Smooth muscle cell (in vitro differentiated cells): ENCODE results near the gene PRDX6. TPM values are rescaled to one million over a fixed set of nuclear protein-coding genes. Genes with fewer than 3 reads are reported as not detected.

Experiments
- DNase-seq: peaks from one replicate; lab custom pipeline; 2025; ENCODE audit not compliant: unreplicated experiment; lab: John Stamatoyannopoulos, UW
- H2AFZ ChIP-seq: fragments of 200-600 bp; sonication (generic); 2 replicates; pipeline ENCODE4 v1.6.0; 2016; ENCODE audit warnings: antibody characterized with exemption, low read depth, mild to moderate bottlenecking
- H3F3A ChIP-seq: fragments of 200-600 bp; sonication (generic); 2 replicates; pipeline ENCODE4 v1.6.0; 2017; ENCODE audit warnings: antibody characterized with exemption, low read depth
- H3K27ac ChIP-seq: fragments of 200-600 bp; sonication (generic); 2 replicates; pipeline ENCODE4 v1.5.1; 2016; ENCODE audit warnings: low read depth, mild to moderate bottlenecking
- H3K27me3 ChIP-seq: fragments of 200-600 bp; sonication (generic); 2 replicates; pipeline ENCODE4 v1.6.1; 2016; ENCODE audit warnings: low read depth, mild to moderate bottlenecking
- H3K36me3 ChIP-seq: fragments of 200-600 bp; sonication (generic); 2 replicates; pipeline ENCODE4 v1.5.1; 2016; ENCODE audit warnings: low read depth
- H3K4me1 ChIP-seq: fragments of 200-600 bp; sonication (generic); 2 replicates; pipeline ENCODE4 v1.5.1; 2016; ENCODE audit warnings: low read depth
- H3K4me2 ChIP-seq: fragments of 200-600 bp; sonication (generic); 2 replicates; pipeline ENCODE4 v1.6.0; 2016; ENCODE audit warnings: mild to moderate bottlenecking
- H3K4me3 ChIP-seq: fragments of 200-600 bp; sonication (generic); 2 replicates; pipeline ENCODE4 v1.5.1; 2016; ENCODE audit warnings: mild to moderate bottlenecking
- H3K79me2 ChIP-seq: fragments of 200-600 bp; sonication (generic); 2 replicates; pipeline ENCODE4 v1.6.0; 2016; ENCODE audit warnings: low read depth, mild to moderate bottlenecking
- H3K9ac ChIP-seq: fragments of 200-600 bp; sonication (generic); 2 replicates; pipeline ENCODE4 v1.6.0; 2016; ENCODE audit warnings: low read depth
- H3K9me3 ChIP-seq: fragments of 200-600 bp; sonication (generic); replicated peaks from 2 replicates; pipeline ENCODE4 v1.5.1; 2016; ENCODE audit warnings: low read depth
- H4K20me1 ChIP-seq: fragments of 200-600 bp; sonication (generic); 2 replicates; pipeline ENCODE4 v1.6.0; 2016; ENCODE audit warnings: low read depth
- WGBS: methylation state at CpG from one replicate; pipeline ENCODE4 v1.1.7; 2016; ENCODE audit warnings: low lambda C conversion rate; 5-methylcytosine and 5-hydroxymethylcytosine counted together
- polyA plus RNA-seq: library from polyadenylated mRNA; unstranded; fragments of >200 nt; fragmentation: Nextera tagmentation; extraction: Ambion mirVana; gene quantifications from 2 replicates; pipeline ENCODE4 v1.2.1, GENCODE V29; 2016
- total RNA-seq: library from RNA; depleted of rRNA; stranded (reverse); fragments of >200 nt; gene quantifications from 2 replicates; pipeline ENCODE4 v1.2.3, GENCODE V29; 2014
- TF ChIP-seq, protein P1 (sequence below): fragments of 200-600 bp; sonication (generic); IDR thresholded peaks from 2 replicates; pipeline ENCODE4 v1.5.1; 2017; ENCODE audit warnings: borderline replicate concordance, mild to moderate bottlenecking, antibody characterized with exemption; ENCODE audit not compliant: insufficient read depth, poor library complexity, severe bottlenecking

PRDX6 gene
- total and polyA plus RNA-seq, 2 experiments from 2014 or later = 484 to 689 TPM

DNA sequence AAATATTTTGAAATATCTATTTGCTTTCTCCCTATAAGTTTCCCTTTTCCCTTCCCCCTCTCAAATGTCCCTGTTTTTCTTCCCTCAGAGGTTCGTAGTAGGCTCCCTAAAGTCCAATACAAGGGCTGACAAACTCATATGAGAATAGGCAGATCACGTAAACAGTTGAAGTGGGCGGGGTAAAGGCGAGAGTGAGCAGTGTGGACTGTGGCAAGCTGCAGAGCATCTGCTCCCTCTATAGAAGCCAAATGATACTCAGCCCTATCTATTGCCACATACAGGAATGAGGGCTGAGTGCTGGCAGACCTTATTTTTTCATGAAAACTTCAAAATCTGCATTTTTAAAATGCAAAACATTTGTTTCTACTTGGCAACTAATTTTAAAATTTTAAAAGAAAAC lies 26.3 kb downstream of the PRDX6 start:
- H3K4me1 ChIP-seq = peaks cover 12% of the 10 kb centered on the region
- H2AFZ ChIP-seq = no peak overlapping the region
- H3F3A ChIP-seq = no peaks in the 10 kb centered on the region
- H3K27ac ChIP-seq = no peak overlapping the region
- no peaks in the 10 kb centered on the region for H3K9me3 ChIP-seq
- no peak overlapping the region for H3K9ac ChIP-seq
- no peaks in the 10 kb centered on the region for H3K27me3 ChIP-seq
- H3K4me2 ChIP-seq = peak overlapping the region; percentile 51
- H3K79me2 ChIP-seq = no peaks in the 10 kb centered on the region
- no peak overlapping the region for H3K4me3 ChIP-seq
- 27% methylated on average over 4 of the region's 4 CpGs for WGBS
- no peak for DNase-seq
- no peaks in the 10 kb centered on the region for H3K36me3 ChIP-seq
- H4K20me1 ChIP-seq = no peaks in the 10 kb centered on the region
- TF ChIP-seq, protein P1, sequence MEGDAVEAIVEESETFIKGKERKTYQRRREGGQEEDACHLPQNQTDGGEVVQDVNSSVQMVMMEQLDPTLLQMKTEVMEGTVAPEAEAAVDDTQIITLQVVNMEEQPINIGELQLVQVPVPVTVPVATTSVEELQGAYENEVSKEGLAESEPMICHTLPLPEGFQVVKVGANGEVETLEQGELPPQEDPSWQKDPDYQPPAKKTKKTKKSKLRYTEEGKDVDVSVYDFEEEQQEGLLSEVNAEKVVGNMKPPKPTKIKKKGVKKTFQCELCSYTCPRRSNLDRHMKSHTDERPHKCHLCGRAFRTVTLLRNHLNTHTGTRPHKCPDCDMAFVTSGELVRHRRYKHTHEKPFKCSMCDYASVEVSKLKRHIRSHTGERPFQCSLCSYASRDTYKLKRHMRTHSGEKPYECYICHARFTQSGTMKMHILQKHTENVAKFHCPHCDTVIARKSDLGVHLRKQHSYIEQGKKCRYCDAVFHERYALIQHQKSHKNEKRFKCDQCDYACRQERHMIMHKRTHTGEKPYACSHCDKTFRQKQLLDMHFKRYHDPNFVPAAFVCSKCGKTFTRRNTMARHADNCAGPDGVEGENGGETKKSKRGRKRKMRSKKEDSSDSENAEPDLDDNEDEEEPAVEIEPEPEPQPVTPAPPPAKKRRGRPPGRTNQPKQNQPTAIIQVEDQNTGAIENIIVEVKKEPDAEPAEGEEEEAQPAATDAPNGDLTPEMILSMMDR = no peak

DNA sequence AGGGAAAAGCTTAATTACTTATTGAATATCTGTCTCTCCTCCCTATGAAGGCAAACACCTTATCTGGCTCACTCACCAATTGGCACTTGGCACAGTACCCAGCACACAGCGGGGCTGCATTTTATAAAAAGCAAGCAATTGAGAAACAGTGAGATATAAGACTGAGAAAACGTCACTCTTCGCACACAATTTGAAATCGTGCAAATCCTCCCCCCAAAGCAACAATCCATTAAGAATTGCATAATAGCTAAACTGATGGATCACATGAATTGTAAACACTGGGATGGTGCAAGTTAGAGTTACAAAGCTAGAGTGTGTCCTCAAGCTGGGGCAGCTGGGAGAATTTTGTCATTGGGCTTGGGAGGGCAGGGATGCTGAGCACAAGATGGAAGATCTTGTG lies 27.1 kb downstream of the PRDX6 start:
- H3F3A ChIP-seq = no peaks in the 10 kb centered on the region
- 89% methylated on average over 4 of the region's 4 CpGs for WGBS
- DNase-seq = no peak
- no peaks in the 10 kb centered on the region for H3K79me2 ChIP-seq
- peaks cover 12% of the 10 kb centered on the region for H3K4me1 ChIP-seq
- H3K36me3 ChIP-seq = no peaks in the 10 kb centered on the region
- H3K27me3 ChIP-seq = no peaks in the 10 kb centered on the region
- H3K4me2 ChIP-seq = no peak overlapping the region
- TF ChIP-seq, protein P1 = no peak
- H3K9ac ChIP-seq = no peak overlapping the region
- no peak overlapping the region for H2AFZ ChIP-seq
- no peak overlapping the region for H3K27ac ChIP-seq
- no peaks in the 10 kb centered on the region for H4K20me1 ChIP-seq
- H3K9me3 ChIP-seq = no peaks in the 10 kb centered on the region
- H3K4me3 ChIP-seq = no peak overlapping the region

DNA sequence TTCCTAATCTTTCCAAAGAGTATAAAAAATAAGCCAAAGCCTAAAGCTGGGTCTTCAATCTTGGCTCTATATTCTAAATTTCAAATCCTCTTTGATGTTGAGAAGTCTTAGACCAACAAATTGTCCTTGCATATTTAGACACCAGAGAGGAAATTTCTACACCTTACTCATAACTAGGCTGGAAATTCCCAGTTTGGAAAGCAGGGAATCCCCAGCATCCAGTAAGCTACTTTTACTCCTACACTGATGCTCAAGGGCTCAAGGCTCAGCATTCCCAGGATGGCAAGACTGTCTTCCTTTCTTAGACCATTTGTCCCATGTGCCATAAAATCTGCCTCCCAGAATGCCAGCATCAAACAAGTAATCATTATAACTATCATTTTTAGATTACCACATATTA lies 28.3 kb downstream of the PRDX6 start:
- Histone ChIP-seq H3K36me3 (no peaks in the 10 kb centered on the region), H3F3A (no peaks in the 10 kb centered on the region), H4K20me1 (no peaks in the 10 kb centered on the region), H3K9me3 (no peaks in the 10 kb centered on the region), H3K9ac (no peak overlapping the region), H2AFZ (no peak overlapping the region), H3K4me2 (no peak overlapping the region), H3K4me1 (peaks cover 12% of the 10 kb centered on the region), H3K27me3 (no peaks in the 10 kb centered on the region), H3K27ac (peak overlapping the region; percentile 28), H3K79me2 (no peaks in the 10 kb centered on the region), H3K4me3 (no peak overlapping the region)
- TF ChIP-seq, protein P1 = no peak
- no peak for DNase-seq

DNA sequence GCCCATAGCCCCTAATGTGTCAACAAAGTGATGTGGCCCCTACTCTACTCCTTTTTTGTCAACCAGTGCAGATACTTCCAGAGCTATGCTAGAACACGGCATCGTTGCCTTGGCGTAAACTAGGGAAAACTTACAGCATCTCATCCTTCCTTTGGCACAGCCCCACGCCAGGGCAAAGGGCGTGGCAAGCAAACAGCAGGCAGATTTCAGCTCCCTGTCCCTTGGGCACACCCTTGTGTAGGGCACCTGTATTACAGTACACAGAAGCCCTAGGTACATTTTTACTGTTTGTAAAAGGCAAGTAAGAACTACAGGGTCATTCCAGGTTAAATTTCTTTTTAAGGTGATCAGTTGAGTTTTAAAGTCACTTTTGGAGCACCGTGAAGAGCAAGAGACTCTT lies 29.3 kb downstream of the PRDX6 start:
- DNase-seq = no peak
- no peaks in the 10 kb centered on the region for H3K9me3 ChIP-seq
- H3K4me3 ChIP-seq = no peak overlapping the region
- H3K79me2 ChIP-seq = no peaks in the 10 kb centered on the region
- H2AFZ ChIP-seq = no peak overlapping the region
- WGBS = 93% methylated on average over 6 of the region's 6 CpGs
- peak overlapping the region; percentile 0 for H3K9ac ChIP-seq
- no peaks in the 10 kb centered on the region for H3K27me3 ChIP-seq
- H4K20me1 ChIP-seq = no peaks in the 10 kb centered on the region
- H3K4me2 ChIP-seq = no peak overlapping the region
- H3K4me1 ChIP-seq = peaks cover 12% of the 10 kb centered on the region
- TF ChIP-seq, protein P1 = peak; percentile 10
- peak overlapping the region; percentile 71 for H3K27ac ChIP-seq
- H3K36me3 ChIP-seq = no peaks in the 10 kb centered on the region
- no peaks in the 10 kb centered on the region for H3F3A ChIP-seq
